OCI-LY1 (cell line): ENCODE measurements around the gene NOA1.

Experiments
- H2AFZ ChIP-seq: fragments of 200-600 bp; sonication (generic), shearing (Covaris generic); 2 replicates; pipeline ENCODE4 v1.6.0; 2014; ENCODE audit warnings: antibody characterized with exemption, mild to moderate bottlenecking, low read length
- H3F3A ChIP-seq: fragments of 200-600 bp; sonication (generic), shearing (Covaris generic); 2 replicates; pipeline ENCODE4 v1.6.0; 2014; ENCODE audit warnings: mild to moderate bottlenecking, antibody characterized with exemption, low read length, moderate library complexity; ENCODE audit not compliant: insufficient read depth
- H3K27ac ChIP-seq: fragments of 200-600 bp; sonication (generic); 2 replicates; pipeline ENCODE4 v1.5.1; 2014; ENCODE audit warnings: low read length, mixed run types, mild to moderate bottlenecking, low read depth; ENCODE audit not compliant: poor library complexity, severe bottlenecking
- H3K27me3 ChIP-seq: fragments of 200-600 bp; sonication (generic); 2 replicates; pipeline ENCODE4 v1.6.0; 2014; ENCODE audit warnings: antibody characterized with exemption, mild to moderate bottlenecking, low read length, moderate library complexity; ENCODE audit not compliant: insufficient read depth
- H3K36me3 ChIP-seq: fragments of 200-600 bp; sonication (generic); 2 replicates; pipeline ENCODE4 v1.6.1; 2014; ENCODE audit warnings: mild to moderate bottlenecking, antibody characterized with exemption, low read length, moderate library complexity, mixed read lengths; ENCODE audit not compliant: insufficient read depth
- H3K4me1 ChIP-seq: fragments of 200-600 bp; sonication (generic); 2 replicates; pipeline ENCODE4 v1.5.1; 2014; ENCODE audit warnings: mild to moderate bottlenecking, low read length, moderate library complexity; ENCODE audit not compliant: insufficient read depth, severe bottlenecking
- H3K4me2 ChIP-seq: fragments of 200-600 bp; sonication (generic), shearing (Covaris generic); 2 replicates; pipeline ENCODE4 v1.6.1; 2014; ENCODE audit warnings: low read length
- H3K4me3 ChIP-seq: fragments of 200-600 bp; sonication (generic); 2 replicates; pipeline ENCODE4 v1.5.1; 2014; ENCODE audit warnings: low read length, low read depth, mild to moderate bottlenecking, mixed read lengths; ENCODE audit not compliant: poor library complexity, severe bottlenecking
- H3K79me2 ChIP-seq: fragments of 200-600 bp; shearing (Covaris generic); 2 replicates; pipeline ENCODE4 v1.6.1; 2016; ENCODE audit warnings: mixed run types, low read length, mixed read lengths; ENCODE audit not compliant: insufficient read depth
- H3K9ac ChIP-seq: fragments of 200-600 bp; sonication (generic), shearing (Covaris generic); 2 replicates; pipeline ENCODE4 v1.6.1; 2014; ENCODE audit warnings: mild to moderate bottlenecking, low read length, mixed read lengths
- H3K9me2 ChIP-seq: fragments of 200-600 bp; sonication (generic), shearing (Covaris generic); 2 replicates; pipeline ENCODE4 v1.6.1; 2014; ENCODE audit warnings: low read depth, mild to moderate bottlenecking, low read length, mixed read lengths
- H3K9me3 ChIP-seq: fragments of 200-600 bp; shearing (Covaris generic); 2 replicates; pipeline ENCODE4 v1.6.1; 2014; ENCODE audit warnings: low read length, mixed read lengths
- H4K20me1 ChIP-seq: fragments of 200-600 bp; sonication (generic), shearing (Covaris generic); 2 replicates; pipeline ENCODE4 v1.6.0; 2016; ENCODE audit warnings: mild to moderate bottlenecking, low read length; ENCODE audit not compliant: insufficient read depth
- CTCF ChIP-seq: fragments of 200-600 bp; sonication (generic), shearing (Covaris generic); IDR thresholded peaks from 2 replicates; pipeline ENCODE4 v1.5.1; 2017; ENCODE audit warnings: mild to moderate bottlenecking, antibody characterized with exemption, low read length, moderate library complexity, mixed read lengths
- EZH2 ChIP-seq: fragments of 200-600 bp; sonication (generic), shearing (Covaris generic); IDR thresholded peaks from 2 replicates; pipeline ENCODE4 v1.8.0; 2017; ENCODE audit warnings: borderline replicate concordance, mixed run types, mild to moderate bottlenecking, antibody characterized with exemption, low read length, moderate library complexity, mixed read lengths

The NOA1 gene

GRCh38 chr4:56971383-56971782 lies 6.0 kb downstream of the NOA1 start:
- H3K9ac ChIP-seq = no peak overlapping the region
- H3K27me3 ChIP-seq = no peaks in the 10 kb centered on the region
- peaks cover 87% of the 10 kb centered on the region for H3K36me3 ChIP-seq
- no peaks in the 10 kb centered on the region for H3K9me2 ChIP-seq
- H3F3A ChIP-seq = no peaks in the 10 kb centered on the region
- H4K20me1 ChIP-seq = peaks cover 2% of the 10 kb centered on the region; the same call in 1 of the 2 replicates
- TF ChIP-seq CTCF = no peak
- no peak for TF ChIP-seq EZH2
- H3K9me3 ChIP-seq = 0 out of 2 replicates have a peak, but pooled peaks cover 3% of the 10 kb centered on the region
- H3K4me2 ChIP-seq = no peak overlapping the region
- no peak overlapping the region for H3K4me3 ChIP-seq
- no peak overlapping the region for H3K27ac ChIP-seq
- H3K4me1 ChIP-seq = peaks cover 22% of the 10 kb centered on the region
- H2AFZ ChIP-seq = no peak overlapping the region
- H3K79me2 ChIP-seq = peaks cover 13% of the 10 kb centered on the region

GRCh38 chr4:56961107-56961500 lies 16.3 kb downstream of the NOA1 start:
- Histone ChIP-seq H3K9ac (no peak overlapping the region), H3K27ac (no peak overlapping the region), H3K9me2 (no peaks in the 10 kb centered on the region)

DNA sequence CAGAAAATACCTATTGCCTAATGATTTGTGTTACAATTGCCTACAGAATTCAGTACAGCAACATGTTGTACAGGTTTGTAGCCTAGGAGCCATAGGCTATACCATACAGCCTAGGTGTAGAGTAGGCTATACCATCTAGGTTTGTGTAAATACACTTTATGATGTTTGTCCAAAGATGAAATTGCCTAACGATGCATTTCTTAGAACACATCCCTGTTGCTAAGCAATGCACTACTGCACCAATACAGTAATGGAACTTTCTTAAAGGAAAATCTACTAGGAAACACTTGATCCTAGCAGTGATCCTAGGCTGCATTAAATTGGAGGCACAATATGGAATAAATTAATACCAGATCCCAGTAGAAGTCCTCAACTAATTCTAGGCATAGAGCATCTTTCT lies 18.3 kb downstream of the NOA1 start:
- Histone ChIP-seq H3K36me3 (peaks cover 28% of the 10 kb centered on the region), H3K27me3 (no peaks in the 10 kb centered on the region), H3K27ac (no peak overlapping the region), H3F3A (no peaks in the 10 kb centered on the region), H4K20me1 (no peaks in the 10 kb centered on the region), H3K4me1 (no peaks in the 10 kb centered on the region), H3K4me3 (no peak overlapping the region), H3K9ac (no peak overlapping the region), H3K4me2 (no peak overlapping the region), H2AFZ (no peak overlapping the region), H3K9me2 (no peaks in the 10 kb centered on the region), H3K9me3 (no peaks in the 10 kb centered on the region), H3K79me2 (no peaks in the 10 kb centered on the region)
- TF ChIP-seq EZH2 = no peak
- TF ChIP-seq CTCF = no peak

More at GRCh38 chr4:56961107-56961500, 16.3 kb downstream of the NOA1 start:
- Histone ChIP-seq H3F3A (no peaks in the 10 kb centered on the region), H3K4me1 (no peaks in the 10 kb centered on the region), H3K4me2 (no peak overlapping the region), H3K36me3 (peaks cover 48% of the 10 kb centered on the region), H3K9me3 (no peaks in the 10 kb centered on the region), H2AFZ (no peak overlapping the region), H3K27me3 (no peaks in the 10 kb centered on the region), H3K4me3 (no peak overlapping the region), H3K79me2 (no peaks in the 10 kb centered on the region), H4K20me1 (no peaks in the 10 kb centered on the region)
- no peak for TF ChIP-seq EZH2
- no peak for TF ChIP-seq CTCF
